GM12878 (cell line): Measurements from ENCODE around the gene RARRES2. TPM values are rescaled to one million over a fixed set of nuclear protein-coding genes. Genes with fewer than 3 reads are reported as not detected.

ENCODE experiments used
- ATAC-seq: fragments of 200-7000 bp; cut with Tn5 transposase; 3 replicates; pipeline ENCODE4 v1.9.1; 2020; ENCODE audit warnings: mild to moderate bottlenecking, moderate library complexity
- BruUV-seq: library from RNA; stranded (reverse); fragments of 400-500 nt; replicated peaks from 2 replicates; lab custom pipeline; 2021; lab: Mats Ljungman, UMichigan
- CTCF ChIA-PET: fragments of 300-600 bp; sonication (Branson Sonifier 250); formaldehyde crosslinking; extraction: SDS; loops from one replicate; lab custom pipeline; 2021; ENCODE audit warnings: inconsistent platforms; lab: Yijun Ruan, JAX
- POLR2A ChIA-PET: fragments of 350-600 bp; formaldehyde crosslinking; extraction: SDS; loops from one replicate; lab custom pipeline; 2021; ENCODE audit warnings: inconsistent platforms; lab: Charles Lee
- RAD21 ChIA-PET: fragments of 300-600 bp; sonication (Branson Sonifier 250); formaldehyde crosslinking; loops from one replicate; lab custom pipeline; 2023; ENCODE audit warnings: antibody characterized with exemption; ENCODE audit not compliant: unreplicated experiment; lab: Charles Lee
- SMC1A ChIA-PET: fragments of 300-600 bp; sonication (Branson Sonifier 250); formaldehyde crosslinking; loops from one replicate; lab custom pipeline; 2023; ENCODE audit not compliant: unreplicated experiment, uncharacterized antibody; lab: Charles Lee
- DNase-seq: peaks from one replicate; pipeline ENCODE4 v3.0.0-alpha.2; 2011; ENCODE audit warnings: low read depth, low spot score
- FAIRE-seq: peaks from 3 replicates; lab custom pipeline; 2011; peaks lifted over from hg19 to GRCh38; lab: Jason Lieb, UNC
- H2AFZ ChIP-seq: 2 replicates; pipeline ENCODE4 v1.6.0; 2011; ENCODE audit warnings: low read depth, low read length, control low read depth; ENCODE audit not compliant: control insufficient read depth
- H3K27ac ChIP-seq: 2 replicates; pipeline ENCODE4 v1.5.1; 2011; ENCODE audit warnings: control low read depth; ENCODE audit not compliant: control insufficient read depth, insufficient read depth
- H3K27me3 ChIP-seq, 2 experiments: replicated peaks in 1 of 2; 2 replicates each; pipeline versions ENCODE4 v1.6.0 to v1.6.1; 2011; ENCODE audit warnings: low read length in 1 of 2; ENCODE audit not compliant: control insufficient read depth in 2 of 2, insufficient read depth in 2 of 2
- H3K36me3 ChIP-seq, 2 experiments: 2 replicates each; pipeline ENCODE4 v1.5.1; 2011; ENCODE audit warnings: low read length in 1 of 2; ENCODE audit not compliant: control insufficient read depth in 2 of 2, insufficient read depth in 2 of 2
- H3K4me1 ChIP-seq: 2 replicates; pipeline ENCODE4 v1.6.1; 2011; ENCODE audit warnings: mild to moderate bottlenecking, low read length, moderate library complexity, mixed read lengths; ENCODE audit not compliant: control insufficient read depth, insufficient read depth
- H3K4me2 ChIP-seq: 2 replicates; pipeline ENCODE4 v1.6.0; 2011; ENCODE audit warnings: control low read depth; ENCODE audit not compliant: control insufficient read depth, insufficient read depth
- H3K4me3 ChIP-seq: fragments of 200-600 bp; sonication (generic); 2 replicates; pipeline ENCODE4 v1.5.1; 2016
- H3K79me2 ChIP-seq: 2 replicates; pipeline ENCODE4 v1.6.0; 2011; ENCODE audit warnings: low read length; ENCODE audit not compliant: control insufficient read depth, insufficient read depth
- H3K9ac ChIP-seq: 2 replicates; pipeline ENCODE4 v1.8.0; 2011; ENCODE audit warnings: low read length, control low read depth, mixed read lengths; ENCODE audit not compliant: control insufficient read depth, insufficient read depth
- H3K9me3 ChIP-seq: replicated peaks from 3 replicates; pipeline ENCODE4 v1.5.1; 2011; ENCODE audit warnings: mild to moderate bottlenecking, low read length; ENCODE audit not compliant: control insufficient read depth, insufficient read depth
- H4K20me1 ChIP-seq: 2 replicates; pipeline ENCODE4 v1.6.0; 2011; ENCODE audit not compliant: control insufficient read depth, insufficient read depth
- FOXK2 ChIP-seq: fragments of 450-650 bp; IDR thresholded peaks from 2 replicates; pipeline ENCODE4 v1.6.1; 2017; ENCODE audit warnings: mild to moderate bottlenecking, moderate library complexity
- FOXM1 ChIP-seq: IDR thresholded peaks from 2 replicates; pipeline ENCODE4 v1.6.1; 2012; ENCODE audit warnings: low read depth, mild to moderate bottlenecking, inconsistent platforms, low read length, moderate library complexity
- GATAD2B ChIP-seq: fragments of 450-650 bp; conservative IDR thresholded peaks from 2 replicates; pipeline ENCODE4 v1.6.1; 2017; ENCODE audit warnings: low read depth, mild to moderate bottlenecking, moderate library complexity
- HDAC6 ChIP-seq: fragments of 200-600 bp; sonication (generic); IDR thresholded peaks from one replicate; pipeline ENCODE4 v1.8.0; 2017; ENCODE audit warnings: antibody characterized with exemption; ENCODE audit not compliant: unreplicated experiment
- IRF4 ChIP-seq: IDR thresholded peaks from 2 replicates; pipeline ENCODE4 v1.6.1; 2011; ENCODE audit warnings: low read depth, low read length
- MEF2B ChIP-seq: fragments of 450-650 bp; IDR thresholded peaks from 2 replicates; pipeline ENCODE4 v1.6.1; 2018; ENCODE audit warnings: mild to moderate bottlenecking, moderate library complexity; ENCODE audit not compliant: partially characterized antibody, poor library complexity, severe bottlenecking
- NFXL1 ChIP-seq: fragments of 450-650 bp; IDR thresholded peaks from 2 replicates; pipeline ENCODE4 v1.6.1; 2017; ENCODE audit warnings: antibody characterized with exemption, mild to moderate bottlenecking, borderline replicate concordance
- NR2C2 ChIP-seq: IDR thresholded peaks from 2 replicates; pipeline ENCODE4 v1.6.1; 2011; ENCODE audit warnings: borderline replicate concordance, low read depth; ENCODE audit not compliant: control insufficient read depth, insufficient read length
- RBBP5 ChIP-seq: fragments of 200-600 bp; sonication (generic); conservative IDR thresholded peaks from 2 replicates; pipeline ENCODE4 v1.6.1; 2016
- SUPT20H ChIP-seq: IDR thresholded peaks from 2 replicates; pipeline ENCODE4 v1.6.1; 2011; ENCODE audit warnings: low read depth, mild to moderate bottlenecking, low read length, moderate library complexity, borderline replicate concordance; ENCODE audit not compliant: control insufficient read depth
- TBL1XR1 ChIP-seq: IDR thresholded peaks from 2 replicates; pipeline ENCODE4 v1.6.1; 2012; ENCODE audit warnings: low read depth, low read length, improper control_type of control experiment
- YY1 ChIP-seq: IDR thresholded peaks from 2 replicates; pipeline ENCODE4 v1.6.1; 2011; ENCODE audit warnings: low read depth, mild to moderate bottlenecking, low read length
- ZNF207 ChIP-seq: fragments of 450-650 bp; IDR thresholded peaks from 2 replicates; pipeline ENCODE4 v1.6.1; 2014; ENCODE audit warnings: antibody characterized with exemption, mild to moderate bottlenecking, borderline replicate concordance
- whole genome bisulfite sequencing: methylation state at CpG from one replicate; pipeline ENCODE4 v1.1.6; 2016; ENCODE audit warnings: low lambda C conversion rate; ENCODE audit not compliant: insufficient replicate concordance, insufficient coverage; ENCODE audit errors: missing lambda C conversion rate; 5-methylcytosine and 5-hydroxymethylcytosine counted together
- in situ Hi-C: fragments of 300-500 bp; cut with MboI; formaldehyde crosslinking; loops from 9 replicates; pipeline ENCODE4 v1.14.3; 2018; ENCODE audit warnings: mixed read lengths
- intact Hi-C: fragments of 100-400 bp; cut with micrococcal nuclease; formaldehyde crosslinking; loops from one replicate; pipeline ENCODE4 v1.14.2; 2022; ENCODE audit not compliant: unreplicated experiment
- polyA plus RNA-seq, 11 experiments: library from polyadenylated mRNA; depleted of rRNA in 4 of 11; unstranded in 6 of 11; stranded (reverse) in 5 of 11; fragments of >200 nt; fragmentation: Nextera tagmentation in 4 of 11; fragmentation: Illumina TruSeq in 1 of 11; extraction: Ambion mirVana in 4 of 11; extraction: Trizol in 1 of 11; gene quantifications; 1 replicate in 1 of 11; 2 replicates in 10 of 11; pipeline versions ENCODE4 v1.2.1 to v1.2.3, GENCODE V29; 2011 to 2016; ENCODE audit warnings: inconsistent platforms in 2 of 11, missing spikeins in 2 of 11, low read depth in 1 of 11
- total RNA-seq, 4 experiments: library from RNA; depleted of rRNA in 3 of 4; stranded (reverse); fragments of >200 nt in 3 of 4; fragmentation: Illumina TruSeq in 1 of 4; extraction: Trizol in 1 of 4; gene quantifications; 2 replicates each; pipeline versions ENCODE4 v1.2.1 to v1.2.3, GENCODE V29; 2013 to 2021

RARRES2 gene
- total and polyA plus RNA-seq, 10 of the 15 experiments (the other 5 are each of a cell fraction or from before 2014, with no cell fraction given), result 0.13 to 2.2 (median 0.40) TPM; not detected in 3

DNA sequence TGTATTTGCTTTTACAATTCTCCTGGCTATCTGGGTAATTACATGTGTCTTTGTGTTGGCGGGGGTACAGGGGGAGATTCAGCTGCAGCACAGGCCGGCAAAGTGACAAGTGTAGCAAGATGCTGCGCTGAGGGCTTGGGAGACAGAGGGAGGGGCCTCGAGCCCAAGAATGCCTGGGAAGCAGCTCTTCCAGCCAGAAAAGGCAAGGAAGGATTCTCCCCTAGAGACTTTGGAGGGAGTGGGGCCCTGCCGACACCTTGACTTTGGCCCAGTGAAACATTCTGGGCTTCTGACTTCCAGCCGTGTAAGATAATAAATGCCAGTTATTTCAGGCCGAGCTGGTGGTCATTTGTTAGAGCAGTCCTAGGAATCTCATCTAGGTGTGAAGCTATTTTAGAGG is 20.0 kb upstream of the RARRES2 start:
- DNase-seq (no peak), ATAC-seq (no peak), FAIRE-seq (no peak)
- H3K4me2 ChIP-seq, result no peak overlapping the region
- in situ Hi-C loops, result loop anchor here (5.0 kb wide), 1 partner anchor 51 kb away; no protein-coding TSS in a partner anchor
- ChIA-PET RAD21 (interaction anchor here (1.6 kb wide), 1 partner anchor 45 kb away, joined by 4 read pairs; no protein-coding TSS in a partner anchor), CTCF (interaction anchor here (0.6 to 1.1 kb wide), 4 partner anchors 8 to 394 kb away, joined by 3 to 5 read pairs (median 3); no protein-coding TSS in a partner anchor), POLR2A (interaction anchor here (1.2 to 1.8 kb wide), 2 partner anchors 16 to 22 kb away, joined by 4 to 8 read pairs; no protein-coding TSS in a partner anchor), SMC1A (interaction anchor here (1.4 to 2.7 kb wide), 3 partner anchors 16 to 45 kb away, joined by 5 to 12 read pairs (median 9); no protein-coding TSS in a partner anchor)
- BruUV-seq, result no TSS peak
- H3K9me3 ChIP-seq, result no peaks in the 10 kb centered on the region
- no peaks in the 10 kb centered on the region for H4K20me1 ChIP-seq
- H3K4me3 ChIP-seq, result no peak overlapping the region
- peaks cover 31% of the 10 kb centered on the region for H3K4me1 ChIP-seq
- no peak overlapping the region for H2AFZ ChIP-seq
- H3K27me3 ChIP-seq, result no peaks in the 10 kb centered on the region
- no peak overlapping the region for H3K27ac ChIP-seq
- intact Hi-C loops, result no loop called here
- no peaks in the 10 kb centered on the region for H3K36me3 ChIP-seq
- TF ChIP-seq NFXL1 (no peak), SUPT20H (no peak), TBL1XR1 (no peak), RBBP5 (no peak), GATAD2B (no peak), IRF4 (no peak), FOXK2 (no peak), FOXM1 (no peak), MEF2B (no peak), YY1 (no peak), NR2C2 (no peak), ZNF207 (no peak), HDAC6 (no peak)
- no peaks in the 10 kb centered on the region for H3K79me2 ChIP-seq
- WGBS, result 86% methylated on average over 7 of the region's 7 CpGs
- H3K9ac ChIP-seq, result no peak overlapping the region
